NCI-H345 treated with DMSO at 0.1 percent for 48 hours (cell line): Measurements from ENCODE around the gene FAM110C.

Source experiments
- DNase-seq: peaks from one replicate; lab custom pipeline; 2025; ENCODE audit not compliant: unreplicated experiment; lab: John Stamatoyannopoulos, UW

The FAM110C gene

GRCh38 chr2:10222-10875 lies 36.0 kb downstream of the FAM110C start:
- no peak for DNase-seq
